ENCODE results near the gene SPECC1. TPM values are rescaled to one million over a fixed set of nuclear protein-coding genes. Genes with fewer than 3 reads are reported as not detected.
"Not testable (repeated sequence)": the region's sequence is repeated elsewhere in the genome, so short reads cannot be mapped to it uniquely, and the experiment has no call there.

Gene SPECC1
- polyA plus RNA-seq, 1 of the 3 experiments (the other 2 are of a cell fraction) = 11.2 TPM

GRCh38 chr17:20320535-20321229 lies 311.5 kb downstream of the SPECC1 start:
- POLR2A ChIA-PET; H3K9ac ChIP-seq; H4K20me1 ChIP-seq (ENCODE audit: insufficient read depth); H2AFZ ChIP-seq (ENCODE audit: low read depth); H3K9me2 ChIP-seq; H3K27me3 ChIP-seq (ENCODE audit: insufficient read depth); H3K27ac ChIP-seq (ENCODE audit: low read depth in 2 of 2, low read length in 1 of 2); H3K79me2 ChIP-seq (ENCODE audit: insufficient read depth); H3K9me3 ChIP-seq; H3K36me3 ChIP-seq (replicated peaks in 1 of 2; ENCODE audit: control insufficient read depth in 1 of 2, insufficient read depth in 2 of 2, low read length in 1 of 2); H3F3A ChIP-seq (replicated peaks; ENCODE audit: insufficient read depth); H3K4me1 ChIP-seq (ENCODE audit: control insufficient read depth in 1 of 2, insufficient read depth in 2 of 2, low read depth in 1 of 2, low read length in 1 of 2): not testable (repeated sequence)
- CTCF ChIA-PET = interaction anchor here (0.8 to 3.4 kb wide), 11 partner anchors 45 to 343 kb away, joined by 3 to 36 read pairs (median 3); no protein-coding TSS in a partner anchor
- Histone ChIP-seq H3K4me2 (peak overlapping the region; percentile 62; the same call in 1 of the 2 replicates), H3K4me3 (ENCODE audit: low read depth in 2 of 2, low read length in 1 of 2) (peak overlapping the region; percentile 26 to 60; a peak in 2 of 4 replicates)
- TF ChIP-seq, protein P1, sequence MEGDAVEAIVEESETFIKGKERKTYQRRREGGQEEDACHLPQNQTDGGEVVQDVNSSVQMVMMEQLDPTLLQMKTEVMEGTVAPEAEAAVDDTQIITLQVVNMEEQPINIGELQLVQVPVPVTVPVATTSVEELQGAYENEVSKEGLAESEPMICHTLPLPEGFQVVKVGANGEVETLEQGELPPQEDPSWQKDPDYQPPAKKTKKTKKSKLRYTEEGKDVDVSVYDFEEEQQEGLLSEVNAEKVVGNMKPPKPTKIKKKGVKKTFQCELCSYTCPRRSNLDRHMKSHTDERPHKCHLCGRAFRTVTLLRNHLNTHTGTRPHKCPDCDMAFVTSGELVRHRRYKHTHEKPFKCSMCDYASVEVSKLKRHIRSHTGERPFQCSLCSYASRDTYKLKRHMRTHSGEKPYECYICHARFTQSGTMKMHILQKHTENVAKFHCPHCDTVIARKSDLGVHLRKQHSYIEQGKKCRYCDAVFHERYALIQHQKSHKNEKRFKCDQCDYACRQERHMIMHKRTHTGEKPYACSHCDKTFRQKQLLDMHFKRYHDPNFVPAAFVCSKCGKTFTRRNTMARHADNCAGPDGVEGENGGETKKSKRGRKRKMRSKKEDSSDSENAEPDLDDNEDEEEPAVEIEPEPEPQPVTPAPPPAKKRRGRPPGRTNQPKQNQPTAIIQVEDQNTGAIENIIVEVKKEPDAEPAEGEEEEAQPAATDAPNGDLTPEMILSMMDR (IDR thresholded peaks at IDR 0.05) = peak; percentile 90
- TF ChIP-seq RAD21 (IDR thresholded peaks at IDR 0.05; ENCODE audit: low read length) (peak; percentile 69), SMC3 (IDR thresholded peaks at IDR 0.05; ENCODE audit: low read depth, low read length) (peak; percentile 83)
- peak; percentile 66 for DNase-seq
- WGBS (ENCODE audit: low lambda C conversion rate) = 58% methylated on average over 14 of the region's 47 CpGs

DNA sequence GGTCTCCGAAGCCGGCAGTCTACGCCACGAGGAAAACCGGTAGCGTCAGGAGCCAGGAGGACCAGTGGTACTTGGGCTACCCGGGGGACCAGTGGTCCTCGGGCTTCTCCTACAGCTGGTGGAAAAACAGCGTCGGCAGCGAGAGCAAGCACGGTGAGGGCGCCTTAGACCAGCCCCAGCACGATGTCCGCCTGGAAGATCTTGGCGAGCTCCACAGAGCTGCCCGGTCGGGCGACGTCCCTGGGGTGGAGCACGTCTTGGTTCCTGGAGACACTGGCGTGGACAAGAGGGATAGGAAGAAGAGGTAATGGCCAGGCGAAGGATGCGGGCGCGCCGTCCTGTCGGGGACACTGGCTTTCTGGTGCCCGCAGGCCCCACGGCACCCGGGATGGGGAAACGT lies 312.2 kb downstream of the SPECC1 start:
- H3K27ac ChIP-seq (ENCODE audit: low read depth in 2 of 2, low read length in 1 of 2); H3K4me2 ChIP-seq; H3K36me3 ChIP-seq (replicated peaks in 1 of 2; ENCODE audit: control insufficient read depth in 1 of 2, insufficient read depth in 2 of 2, low read length in 1 of 2); H4K20me1 ChIP-seq (ENCODE audit: insufficient read depth); H3K79me2 ChIP-seq (ENCODE audit: insufficient read depth); H3F3A ChIP-seq (replicated peaks; ENCODE audit: insufficient read depth); POLR2A ChIA-PET; H3K4me3 ChIP-seq (ENCODE audit: low read depth in 2 of 2, low read length in 1 of 2); H3K9me2 ChIP-seq; H3K27me3 ChIP-seq (ENCODE audit: insufficient read depth); H2AFZ ChIP-seq (ENCODE audit: low read depth); H3K4me1 ChIP-seq (ENCODE audit: control insufficient read depth in 1 of 2, insufficient read depth in 2 of 2, low read depth in 1 of 2, low read length in 1 of 2); H3K9me3 ChIP-seq; DNase-seq; H3K9ac ChIP-seq: not testable (repeated sequence)
- 98% methylated on average over 21 of the region's 32 CpGs for WGBS (ENCODE audit: low lambda C conversion rate)
- CTCF ChIA-PET = interaction anchor here (0.8 to 3.4 kb wide), 10 partner anchors 46 to 343 kb away, joined by 3 to 36 read pairs (median 3); no protein-coding TSS in a partner anchor

GRCh38 chr17:20327739-20328138 lies 318.6 kb downstream of the SPECC1 start:
- 71% methylated on average over 2 of the region's 3 CpGs for WGBS (ENCODE audit: low lambda C conversion rate)
- DNase-seq; CTCF ChIA-PET; H3K4me2 ChIP-seq; H3K9ac ChIP-seq; H3K27me3 ChIP-seq (ENCODE audit: insufficient read depth); H3K4me3 ChIP-seq (ENCODE audit: low read depth in 2 of 2, low read length in 1 of 2); H3K9me3 ChIP-seq; H2AFZ ChIP-seq (ENCODE audit: low read depth); H3K4me1 ChIP-seq (ENCODE audit: control insufficient read depth in 1 of 2, insufficient read depth in 2 of 2, low read depth in 1 of 2, low read length in 1 of 2); H4K20me1 ChIP-seq (ENCODE audit: insufficient read depth); POLR2A ChIA-PET; H3K9me2 ChIP-seq; H3K79me2 ChIP-seq (ENCODE audit: insufficient read depth); H3K36me3 ChIP-seq (replicated peaks in 1 of 2; ENCODE audit: control insufficient read depth in 1 of 2, insufficient read depth in 2 of 2, low read length in 1 of 2); H3K27ac ChIP-seq (ENCODE audit: low read depth in 2 of 2, low read length in 1 of 2); H3F3A ChIP-seq (replicated peaks; ENCODE audit: insufficient read depth): not testable (repeated sequence)

GRCh38 chr17:20351405-20351804 lies 342.2 kb downstream of the SPECC1 start:
- H4K20me1 ChIP-seq (ENCODE audit: insufficient read depth); CTCF ChIA-PET; H2AFZ ChIP-seq (ENCODE audit: low read depth); H3K4me2 ChIP-seq; H3K36me3 ChIP-seq (replicated peaks in 1 of 2; ENCODE audit: control insufficient read depth in 1 of 2, insufficient read depth in 2 of 2, low read length in 1 of 2); H3K27me3 ChIP-seq (ENCODE audit: insufficient read depth); H3K79me2 ChIP-seq (ENCODE audit: insufficient read depth); H3K9me2 ChIP-seq; H3K4me3 ChIP-seq (ENCODE audit: low read depth in 2 of 2, low read length in 1 of 2); DNase-seq; H3F3A ChIP-seq (replicated peaks; ENCODE audit: insufficient read depth); H3K27ac ChIP-seq (ENCODE audit: low read depth in 2 of 2, low read length in 1 of 2); H3K9me3 ChIP-seq; H3K9ac ChIP-seq; H3K4me1 ChIP-seq (ENCODE audit: control insufficient read depth in 1 of 2, insufficient read depth in 2 of 2, low read depth in 1 of 2, low read length in 1 of 2); POLR2A ChIA-PET: not testable (repeated sequence)
- 100% methylated on average over 1 of the region's 3 CpGs for WGBS (ENCODE audit: low lambda C conversion rate)

DNA sequence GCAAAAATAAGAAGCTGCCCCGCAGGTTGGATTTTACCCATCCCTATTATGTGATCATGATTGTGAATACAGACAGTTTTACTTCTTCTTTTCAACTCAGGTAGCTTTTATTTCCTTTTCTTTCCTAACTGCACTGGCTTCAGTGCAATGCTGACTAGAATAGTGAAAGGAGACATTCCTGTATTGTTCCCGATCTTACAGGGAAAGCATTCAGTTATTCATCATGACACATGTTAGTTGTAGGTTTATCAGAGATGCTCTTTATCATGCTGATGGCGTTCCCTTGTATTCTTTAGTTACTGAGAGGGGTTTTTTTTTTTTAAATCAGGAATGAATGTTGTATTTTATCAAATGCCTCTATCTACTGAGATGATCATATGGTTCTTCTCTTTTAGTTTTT lies 343.4 kb downstream of the SPECC1 start:
- CTCF ChIA-PET; H3K9ac ChIP-seq; H3K79me2 ChIP-seq (ENCODE audit: insufficient read depth); H4K20me1 ChIP-seq (ENCODE audit: insufficient read depth); H3K4me1 ChIP-seq (ENCODE audit: control insufficient read depth in 1 of 2, insufficient read depth in 2 of 2, low read depth in 1 of 2, low read length in 1 of 2); DNase-seq; POLR2A ChIA-PET; H3K4me3 ChIP-seq (ENCODE audit: low read depth in 2 of 2, low read length in 1 of 2); H3K36me3 ChIP-seq (replicated peaks in 1 of 2; ENCODE audit: control insufficient read depth in 1 of 2, insufficient read depth in 2 of 2, low read length in 1 of 2); H3K27ac ChIP-seq (ENCODE audit: low read depth in 2 of 2, low read length in 1 of 2); H3K9me3 ChIP-seq; H2AFZ ChIP-seq (ENCODE audit: low read depth); H3K9me2 ChIP-seq; H3K27me3 ChIP-seq (ENCODE audit: insufficient read depth); H3K4me2 ChIP-seq; H3F3A ChIP-seq (replicated peaks; ENCODE audit: insufficient read depth): not testable (repeated sequence)
- 77% methylated on average over 3 of the region's 3 CpGs for WGBS (ENCODE audit: low lambda C conversion rate)

- H3K36me3 ChIP-seq (replicated peaks in 1 of 2; ENCODE audit: control insufficient read depth in 1 of 2, insufficient read depth in 2 of 2, low read length in 1 of 2); H3K9ac ChIP-seq; H3K4me1 ChIP-seq (ENCODE audit: control insufficient read depth in 1 of 2, insufficient read depth in 2 of 2, low read depth in 1 of 2, low read length in 1 of 2); H3K9me2 ChIP-seq; H3K27ac ChIP-seq (ENCODE audit: low read depth in 2 of 2, low read length in 1 of 2); POLR2A ChIA-PET; H3K4me3 ChIP-seq (ENCODE audit: low read depth in 2 of 2, low read length in 1 of 2); DNase-seq; H3K4me2 ChIP-seq; H2AFZ ChIP-seq (ENCODE audit: low read depth); H3K79me2 ChIP-seq (ENCODE audit: insufficient read depth); H4K20me1 ChIP-seq (ENCODE audit: insufficient read depth); CTCF ChIA-PET; H3F3A ChIP-seq (replicated peaks; ENCODE audit: insufficient read depth); H3K9me3 ChIP-seq; H3K27me3 ChIP-seq (ENCODE audit: insufficient read depth): not testable (repeated sequence)
- WGBS (ENCODE audit: low lambda C conversion rate) = 80% methylated on average over 4 of the region's 4 CpGs
Observed at GRCh38 chr17:20363846-20364245, 354.7 kb downstream of the SPECC1 start.
